Raji (cell line): Measurements from ENCODE around the gene SLC7A7.

Experiments
- POLR2A ChIP-seq: IDR thresholded peaks from 2 replicates; pipeline ENCODE4 v1.6.1; 2011; ENCODE audit warnings: low read depth, low read length, control low read depth; ENCODE audit not compliant: insufficient read depth

SLC7A7 gene

GRCh38 chr14:22845821-22846625 lies 30.8 kb upstream of the SLC7A7 start:
- TF ChIP-seq POLR2A, result no peak

- TF ChIP-seq POLR2A, result no peak
Measured at GRCh38 chr14:22845103-22845394, 29.8 kb upstream of the SLC7A7 start.

GRCh38 chr14:22844221-22845102 lies 29.2 kb upstream of the SLC7A7 start:
- no peak for TF ChIP-seq POLR2A

- no peak for TF ChIP-seq POLR2A
Measured at GRCh38 chr14:22843123-22843925, 28.1 kb upstream of the SLC7A7 start.

- no peak for TF ChIP-seq POLR2A
Measured at GRCh38 chr14:22842211-22843122, 27.2 kb upstream of the SLC7A7 start.

GRCh38 chr14:22841769-22842168 lies 26.5 kb upstream of the SLC7A7 start:
- no peak for TF ChIP-seq POLR2A

- no peak for TF ChIP-seq POLR2A
Measured at GRCh38 chr14:22841311-22841710, 26.1 kb upstream of the SLC7A7 start.

GRCh38 chr14:22839159-22839779 lies 24.0 kb upstream of the SLC7A7 start:
- no peak for TF ChIP-seq POLR2A

- TF ChIP-seq POLR2A, result no peak
Measured at GRCh38 chr14:22838631-22839041, 23.4 kb upstream of the SLC7A7 start.

- no peak for TF ChIP-seq POLR2A
Measured at GRCh38 chr14:22837750-22838538, 22.7 kb upstream of the SLC7A7 start.

GRCh38 chr14:22837114-22837749 lies 22.0 kb upstream of the SLC7A7 start:
- TF ChIP-seq POLR2A, result no peak

GRCh38 chr14:22836301-22837113 lies 21.3 kb upstream of the SLC7A7 start, which contains the start of gene MMP14:
MMP14 (plus strand) TSS chr14:22836585; CDS start chr14:22836818, 233 bp downstream.
- TF ChIP-seq POLR2A, result no peak
